Activated CD4-positive, alpha-beta memory T cell treated with anti-CD3 and anti-CD28 coated beads, Interleukin-2, amount 10 ng/mL, durations not matched to agents 7 days and 5 days (primary cell): ENCODE measurements around the gene SPINK8. TPM values are rescaled to one million over a fixed set of nuclear protein-coding genes. Genes with fewer than 3 reads are reported as not detected.

Source experiments
- CTCF ChIA-PET: fragments of 350-600 bp; sonication (Branson Sonifier 250); formaldehyde crosslinking; loops from one replicate; lab custom pipeline; 2021; ENCODE audit warnings: antibody characterized with exemption, inconsistent platforms; lab: Charles Lee
- POLR2A ChIA-PET: fragments of 350-600 bp; sonication (Branson Sonifier 250); formaldehyde crosslinking; loops from one replicate; lab custom pipeline; 2021; ENCODE audit warnings: antibody characterized with exemption; lab: Charles Lee
- DNase-seq: peaks from one replicate; pipeline ENCODE4 v3.0.0-alpha.2; 2020
- H3K27ac Mint-ChIP-seq: one replicate; pipeline ENCODE4 v1.8.0; 2021; ENCODE audit warnings: mild to moderate bottlenecking, mixed read lengths
- H3K27me3 Mint-ChIP-seq: one replicate; pipeline ENCODE4 v1.8.0; 2021; ENCODE audit warnings: mixed read lengths
- H3K36me3 Mint-ChIP-seq: one replicate; pipeline ENCODE4 v1.8.0; 2021; ENCODE audit warnings: low read depth, mixed read lengths
- H3K4me1 Mint-ChIP-seq: one replicate; pipeline ENCODE4 v1.8.0; 2021; ENCODE audit warnings: mixed read lengths
- H3K4me3 Mint-ChIP-seq: one replicate; pipeline ENCODE4 v1.8.0; 2021; ENCODE audit warnings: mild to moderate bottlenecking, mixed read lengths
- H3K9me3 Mint-ChIP-seq: one replicate; pipeline ENCODE4 v1.8.0; 2021; ENCODE audit warnings: mixed read lengths
- total RNA-seq, 2 experiments: library from RNA; stranded (reverse); gene quantifications; one replicate each; pipeline ENCODE4 v1.2.3, GENCODE V29; 2021

Gene SPINK8
- total RNA-seq, 2 experiments from 2014 or later: not detected

DNA sequence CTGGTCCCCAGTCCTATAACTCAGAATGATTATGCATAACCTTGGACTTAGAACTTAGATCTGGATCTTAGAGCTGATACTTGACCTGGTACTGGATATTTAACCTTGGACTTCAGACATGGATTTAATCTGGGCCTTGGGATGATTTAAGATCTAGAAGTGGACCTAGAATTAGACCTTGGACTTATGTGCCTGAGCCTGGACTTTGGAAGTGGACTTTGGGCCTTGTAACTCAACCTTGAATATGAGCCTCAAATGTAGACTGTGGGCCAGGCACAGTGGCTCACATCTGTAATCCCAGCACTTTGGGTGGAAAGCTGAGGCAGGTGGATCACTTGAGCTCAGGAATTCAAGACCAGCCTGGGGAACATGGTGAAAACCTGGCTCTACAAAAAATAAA is 46.4 kb downstream of the SPINK8 start:
- H3K9me3 Mint-ChIP-seq: no peaks in the 10 kb centered on the region
- ChIA-PET CTCF (no interaction called here), POLR2A (no interaction called here)
- no peak for DNase-seq
- H3K27ac Mint-ChIP-seq: no peak overlapping the region
- H3K36me3 Mint-ChIP-seq: peaks cover 10% of the 10 kb centered on the region
- no peak overlapping the region for H3K4me3 Mint-ChIP-seq
- peaks cover under 1% of the 10 kb centered on the region for H3K4me1 Mint-ChIP-seq
- H3K27me3 Mint-ChIP-seq: no peaks in the 10 kb centered on the region

DNA sequence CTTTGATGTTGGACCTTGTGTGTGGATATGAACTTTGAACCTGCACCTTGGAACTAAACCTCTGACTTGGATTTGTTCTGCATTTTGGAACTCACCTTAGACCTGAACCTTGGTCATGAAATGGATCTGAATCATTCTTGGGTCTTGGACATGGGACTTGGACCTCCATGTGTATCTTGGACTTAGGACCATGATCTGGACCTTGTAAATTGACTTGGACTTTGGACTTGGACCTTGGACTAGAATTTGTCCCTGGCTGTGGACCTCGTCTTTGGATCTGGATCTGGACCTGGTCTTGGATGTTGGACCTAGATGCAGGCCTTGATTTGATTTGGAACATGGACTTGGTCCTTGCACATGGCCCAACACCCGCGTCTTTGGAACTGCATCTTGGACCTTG is 47.2 kb downstream of the SPINK8 start:
- H3K4me1 Mint-ChIP-seq: peaks cover 2% of the 10 kb centered on the region
- no peaks in the 10 kb centered on the region for H3K9me3 Mint-ChIP-seq
- CTCF ChIA-PET: no interaction called here
- DNase-seq: no peak
- POLR2A ChIA-PET: no interaction called here
- H3K27ac Mint-ChIP-seq: no peak overlapping the region
- peaks cover 9% of the 10 kb centered on the region for H3K36me3 Mint-ChIP-seq
- no peak overlapping the region for H3K4me3 Mint-ChIP-seq
- H3K27me3 Mint-ChIP-seq: no peaks in the 10 kb centered on the region

DNA sequence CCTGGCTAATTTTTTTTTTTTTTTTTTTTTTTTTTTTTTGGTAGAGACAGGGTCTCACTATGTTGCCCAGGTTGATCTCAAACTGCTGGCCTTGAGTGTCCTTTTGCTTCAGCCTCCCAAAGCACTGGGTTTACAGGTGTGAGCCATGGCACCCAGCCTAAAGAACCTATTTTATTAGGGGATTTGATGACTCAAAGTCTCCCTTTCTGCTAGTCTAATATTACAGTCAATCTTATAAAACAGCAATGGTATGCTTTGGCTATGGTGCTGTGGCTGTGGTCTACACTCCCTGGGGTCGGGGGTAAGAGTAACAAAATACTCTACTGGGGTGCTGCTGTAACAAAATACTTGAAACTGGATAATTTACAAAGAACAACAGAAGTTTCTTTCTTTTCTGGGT is 47.8 kb downstream of the SPINK8 start:
- no peaks in the 10 kb centered on the region for H3K27me3 Mint-ChIP-seq
- no peak overlapping the region for H3K27ac Mint-ChIP-seq
- H3K4me1 Mint-ChIP-seq: peaks cover 2% of the 10 kb centered on the region
- CTCF ChIA-PET: interaction anchor here (2.0 kb wide), 1 partner anchor 150 kb away, joined by 5 read pairs; no protein-coding TSS in a partner anchor
- DNase-seq: no peak
- POLR2A ChIA-PET: interaction anchor here (1.5 kb wide), 1 partner anchor 17 kb away, joined by 3 read pairs; no protein-coding TSS in a partner anchor
- no peaks in the 10 kb centered on the region for H3K9me3 Mint-ChIP-seq
- peaks cover 9% of the 10 kb centered on the region for H3K36me3 Mint-ChIP-seq
- H3K4me3 Mint-ChIP-seq: no peak overlapping the region

- DNase-seq: no peak
- Mint-ChIP-seq H3K9me3 (no peaks in the 10 kb centered on the region), H3K27me3 (no peaks in the 10 kb centered on the region), H3K4me1 (peaks cover 2% of the 10 kb centered on the region), H3K36me3 (peaks cover 9% of the 10 kb centered on the region), H3K27ac (no peak overlapping the region), H3K4me3 (no peak overlapping the region)
- ChIA-PET CTCF (interaction anchor here (2.0 kb wide), 1 partner anchor 151 kb away, joined by 5 read pairs; no protein-coding TSS in a partner anchor), POLR2A (interaction anchor here (1.5 kb wide), 1 partner anchor 16 kb away, joined by 3 read pairs; no protein-coding TSS in a partner anchor)
These were observed 48.3 kb downstream of the SPINK8 start for GRCh38 chr3:48285132-48285531.

DNA sequence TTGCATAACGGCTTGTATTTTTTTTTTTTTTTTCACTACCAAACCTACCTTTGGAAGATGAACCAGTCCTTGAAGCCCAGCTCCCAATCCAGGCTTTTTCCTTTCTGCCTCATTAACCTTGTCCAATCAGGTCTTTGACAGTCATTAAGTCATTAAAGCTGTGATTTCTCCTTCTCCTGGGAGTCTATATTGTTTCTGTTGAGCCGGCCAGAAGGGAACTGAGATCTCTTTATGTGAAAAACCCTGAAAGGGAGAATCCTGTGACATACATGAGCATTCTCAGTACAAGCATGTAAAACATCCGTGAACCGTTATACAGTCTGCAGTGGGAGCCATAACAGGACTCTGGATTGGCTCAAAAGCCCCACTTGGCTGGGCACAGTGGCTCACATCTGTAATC is 52.6 kb downstream of the SPINK8 start:
- H3K27me3 Mint-ChIP-seq: no peaks in the 10 kb centered on the region
- POLR2A ChIA-PET: no interaction called here

GRCh38 chr3:48278884-48279559 is 54.4 kb downstream of the SPINK8 start:
- H3K9me3 Mint-ChIP-seq: no peaks in the 10 kb centered on the region
- POLR2A ChIA-PET: no interaction called here

More for the DNA sequence above, 52.6 kb downstream of the SPINK8 start:
- DNase-seq: no peak
- H3K27ac Mint-ChIP-seq: no peak overlapping the region
- CTCF ChIA-PET: interaction anchor here (0.6 to 2.1 kb wide), 3 partner anchors 86 to 155 kb away, joined by 3 to 6 read pairs (median 3); no protein-coding TSS in a partner anchor
- peaks cover 2% of the 10 kb centered on the region for H3K36me3 Mint-ChIP-seq
- no peaks in the 10 kb centered on the region for H3K9me3 Mint-ChIP-seq
- peaks cover 2% of the 10 kb centered on the region for H3K4me1 Mint-ChIP-seq
- H3K4me3 Mint-ChIP-seq: no peak overlapping the region

GRCh38 chr3:48276911-48277641 is 56.4 kb downstream of the SPINK8 start:
- ChIA-PET CTCF (interaction anchor here (2.1 to 2.8 kb wide), 2 partner anchors 124 to 159 kb away, joined by 5 to 17 read pairs; no protein-coding TSS in a partner anchor), POLR2A (interaction anchor here (0.8 to 1.5 kb wide), 3 partner anchors 9 to 159 kb away, joined by 3 to 4 read pairs (median 3); no protein-coding TSS in a partner anchor)
- no peak overlapping the region for H3K4me3 Mint-ChIP-seq
- no peaks in the 10 kb centered on the region for H3K36me3 Mint-ChIP-seq
- DNase-seq: no peak
- H3K27me3 Mint-ChIP-seq: no peaks in the 10 kb centered on the region
- no peak overlapping the region for H3K27ac Mint-ChIP-seq
- H3K4me1 Mint-ChIP-seq: peaks cover 2% of the 10 kb centered on the region
- H3K9me3 Mint-ChIP-seq: no peaks in the 10 kb centered on the region

More at GRCh38 chr3:48278884-48279559, 54.4 kb downstream of the SPINK8 start:
- Mint-ChIP-seq H3K27me3 (no peaks in the 10 kb centered on the region), H3K27ac (no peak overlapping the region), H3K4me3 (no peak overlapping the region), H3K36me3 (peaks cover 2% of the 10 kb centered on the region), H3K4me1 (peaks cover 2% of the 10 kb centered on the region)
- CTCF ChIA-PET: interaction anchor here (2.1 to 2.8 kb wide), 2 partner anchors 122 to 157 kb away, joined by 5 to 17 read pairs; no protein-coding TSS in a partner anchor
- DNase-seq: no peak

DNA sequence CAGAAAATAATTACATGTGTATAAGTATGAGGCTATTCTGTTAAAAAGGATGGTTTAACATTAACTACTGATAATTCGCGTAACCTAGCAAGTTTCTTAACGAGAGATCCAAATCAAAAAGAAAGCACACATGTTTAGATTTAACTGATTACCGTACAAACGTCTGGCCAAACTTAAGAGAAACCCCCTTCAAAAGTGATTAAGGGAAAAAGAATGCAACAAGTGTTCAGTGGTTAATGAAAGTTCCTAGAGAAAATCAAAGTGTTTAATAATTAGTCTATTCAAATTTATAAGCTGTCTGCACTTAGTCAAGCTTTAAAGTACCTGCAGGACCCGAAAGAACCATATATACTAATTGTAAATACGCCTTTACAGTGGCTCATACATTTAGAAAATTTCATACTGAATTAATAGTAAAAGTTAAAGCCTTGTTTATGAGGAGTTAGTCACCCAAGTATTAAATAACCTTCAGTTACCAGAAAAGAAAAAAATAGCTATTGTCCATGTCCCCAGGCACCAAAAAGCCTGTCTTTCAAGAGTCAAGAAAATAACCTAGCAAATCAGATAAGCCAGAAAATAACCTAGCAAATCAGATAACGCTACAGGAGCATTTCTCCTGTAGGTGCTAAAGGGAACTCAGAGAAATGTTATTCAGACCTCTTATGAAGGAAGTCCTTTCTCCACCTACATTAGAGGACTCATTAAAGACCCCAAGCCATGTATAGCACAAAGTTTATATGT is 58.0 kb downstream of the SPINK8 start:
- Mint-ChIP-seq H3K27ac (no peak overlapping the region), H3K9me3 (no peaks in the 10 kb centered on the region), H3K27me3 (no peaks in the 10 kb centered on the region), H3K4me1 (no peaks in the 10 kb centered on the region), H3K36me3 (peaks cover 11% of the 10 kb centered on the region), H3K4me3 (no peak overlapping the region)
- POLR2A ChIA-PET: interaction anchor here (1.2 kb wide), 1 partner anchor 161 kb away, joined by 4 read pairs; no protein-coding TSS in a partner anchor
- no peak for DNase-seq
- CTCF ChIA-PET: interaction anchor here (1.2 to 1.9 kb wide), 3 partner anchors 125 to 274 kb away, joined by 3 to 17 read pairs (median 5); no protein-coding TSS in a partner anchor

- H3K4me3 Mint-ChIP-seq: no peak overlapping the region
- CTCF ChIA-PET: interaction anchor here (1.2 to 1.9 kb wide), 4 partner anchors 27 to 275 kb away, joined by 3 to 17 read pairs (median 4); partner anchors contain the start of gene NME6
- POLR2A ChIA-PET: interaction anchor here (0.6 to 2.2 kb wide), 3 partner anchors 21 to 166 kb away, joined by 3 to 6 read pairs (median 3); partner anchors contain the start of genes NME6 and TMA7
- no peaks in the 10 kb centered on the region for H3K27me3 Mint-ChIP-seq
- H3K27ac Mint-ChIP-seq: no peak overlapping the region
- DNase-seq: no peak
- peaks cover 21% of the 10 kb centered on the region for H3K36me3 Mint-ChIP-seq
- no peaks in the 10 kb centered on the region for H3K9me3 Mint-ChIP-seq
- H3K4me1 Mint-ChIP-seq: peaks cover 8% of the 10 kb centered on the region
These were observed 59.0 kb downstream of the SPINK8 start for GRCh38 chr3:48274452-48274851.

GRCh38 chr3:48273594-48274211 is 59.8 kb downstream of the SPINK8 start:
- Mint-ChIP-seq H3K27me3 (no peaks in the 10 kb centered on the region), H3K36me3 (peaks cover 26% of the 10 kb centered on the region), H3K4me1 (peaks cover 15% of the 10 kb centered on the region), H3K9me3 (no peaks in the 10 kb centered on the region), H3K4me3 (no peak overlapping the region), H3K27ac (no peak overlapping the region)
- CTCF ChIA-PET: interaction anchor here (0.7 to 1.3 kb wide), 8 partner anchors 10 to 276 kb away, joined by 3 to 25 read pairs (median 4); partner anchors contain the start of genes CCDC51, NME6 and TMA7
- peak; percentile 57 for DNase-seq
- POLR2A ChIA-PET: interaction anchor here (0.6 to 2.2 kb wide), 3 partner anchors 22 to 160 kb away, joined by 3 to 6 read pairs (median 3); partner anchors contain the start of gene NME6

- Mint-ChIP-seq H3K27ac (no peak overlapping the region), H3K27me3 (no peaks in the 10 kb centered on the region), H3K36me3 (peaks cover 35% of the 10 kb centered on the region), H3K4me1 (peaks cover 31% of the 10 kb centered on the region), H3K4me3 (no peak overlapping the region), H3K9me3 (no peaks in the 10 kb centered on the region)
- ChIA-PET POLR2A (interaction anchor here (0.8 to 1.2 kb wide), 3 partner anchors 29 to 165 kb away, joined by 3 to 5 read pairs (median 5); partner anchors contain the start of genes NME6 and ZNF589), CTCF (interaction anchor here (0.7 to 7.9 kb wide), 8 partner anchors 23 to 286 kb away, joined by 3 to 86 read pairs (median 4); partner anchors contain the start of genes CCDC51, CDC25A, NME6 and TMA7)
- no peak for DNase-seq
These were observed 61.5 kb downstream of the SPINK8 start for GRCh38 chr3:48271763-48272498.
